RWPE2 (cell line): ENCODE results near the gene EYA2.

Source experiments
- ATAC-seq: fragments of 200-7000 bp; cut with Tn5 transposase; 3 replicates; pipeline ENCODE4 v1.9.1; 2021; ENCODE audit warnings: low read depth
- DNase-seq: peaks from one replicate; pipeline ENCODE4 v3.0.0-alpha.2; 2020; ENCODE audit warnings: low spot score
- H3K27ac ChIP-seq: fragments of 450-650 bp; 2 replicates; pipeline ENCODE4 v1.5.1; 2017; ENCODE audit warnings: mild to moderate bottlenecking; ENCODE audit not compliant: poor library complexity, severe bottlenecking
- H3K27me3 ChIP-seq: fragments of 250-450 bp; sonication (Bioruptor Pico); 2 replicates; pipeline ENCODE4 v1.5.1; 2021; ENCODE audit warnings: mild to moderate bottlenecking, moderate library complexity; ENCODE audit not compliant: insufficient read depth, poor library complexity, severe bottlenecking
- H3K36me3 ChIP-seq: fragments of 250-450 bp; sonication (Bioruptor Pico); 2 replicates; pipeline ENCODE4 v1.5.1; 2020; ENCODE audit warnings: low read depth, mild to moderate bottlenecking, moderate library complexity
- H3K4me1 ChIP-seq: fragments of 250-450 bp; sonication (Bioruptor Pico); 2 replicates; pipeline ENCODE4 v1.5.1; 2021; ENCODE audit warnings: mild to moderate bottlenecking, moderate library complexity; ENCODE audit not compliant: insufficient read depth, poor library complexity, severe bottlenecking
- H3K4me3 ChIP-seq: fragments of 250-450 bp; sonication (Bioruptor Pico); 2 replicates; pipeline ENCODE4 v1.5.1; 2021; ENCODE audit warnings: mild to moderate bottlenecking, moderate library complexity; ENCODE audit not compliant: severe bottlenecking
- H3K9me3 ChIP-seq: fragments of 250-450 bp; sonication (Bioruptor Pico); 2 replicates; pipeline ENCODE4 v1.5.1; 2021; ENCODE audit warnings: mild to moderate bottlenecking, moderate library complexity; ENCODE audit not compliant: severe bottlenecking
- CTCF ChIP-seq: fragments of 450-650 bp; IDR thresholded peaks from one replicate; pipeline ENCODE4 v1.5.1; 2017; ENCODE audit warnings: mild to moderate bottlenecking, moderate library complexity; ENCODE audit not compliant: poor library complexity, severe bottlenecking

EYA2 gene

GRCh38 chr20:47233333-47234188 is 338.9 kb downstream of the EYA2 start:
- no peaks in the 10 kb centered on the region for H3K9me3 ChIP-seq
- no peaks in the 10 kb centered on the region for H3K27me3 ChIP-seq
- DNase-seq, result no peak
- H3K4me1 ChIP-seq, result no peaks in the 10 kb centered on the region
- H3K36me3 ChIP-seq, result peaks cover 99% of the 10 kb centered on the region
- no peak for ATAC-seq
- no peak overlapping the region for H3K4me3 ChIP-seq
- TF ChIP-seq CTCF, result no peak
- H3K27ac ChIP-seq, result no peak overlapping the region

- no peaks in the 10 kb centered on the region for H3K9me3 ChIP-seq
- DNase-seq (no peak), ATAC-seq (no peak)
- no peak overlapping the region for H3K4me3 ChIP-seq
- no peaks in the 10 kb centered on the region for H3K27me3 ChIP-seq
- no peak for TF ChIP-seq CTCF
- no peak overlapping the region for H3K27ac ChIP-seq
- peaks cover 100% of the 10 kb centered on the region for H3K36me3 ChIP-seq
- H3K4me1 ChIP-seq, result no peaks in the 10 kb centered on the region
Measured at GRCh38 chr20:47235111-47235510, 340.5 kb downstream of the EYA2 start.

- H3K27ac ChIP-seq, result no peak overlapping the region
- no peaks in the 10 kb centered on the region for H3K27me3 ChIP-seq
- no peak for DNase-seq
Measured at GRCh38 chr20:47235853-47236638, 341.4 kb downstream of the EYA2 start.

GRCh38 chr20:47236639-47236900 is 341.9 kb downstream of the EYA2 start:
- H3K36me3 ChIP-seq, result peaks cover 95% of the 10 kb centered on the region
- H3K9me3 ChIP-seq, result no peaks in the 10 kb centered on the region
- no peak overlapping the region for H3K27ac ChIP-seq
- H3K4me1 ChIP-seq, result no peaks in the 10 kb centered on the region
- H3K27me3 ChIP-seq, result no peaks in the 10 kb centered on the region
- DNase-seq, result no peak
- no peak for ATAC-seq
- H3K4me3 ChIP-seq, result no peak overlapping the region
- no peak for TF ChIP-seq CTCF

More at GRCh38 chr20:47235853-47236638, 341.4 kb downstream of the EYA2 start:
- peaks cover 100% of the 10 kb centered on the region for H3K36me3 ChIP-seq
- H3K4me1 ChIP-seq, result no peaks in the 10 kb centered on the region
- no peak overlapping the region for H3K4me3 ChIP-seq
- TF ChIP-seq CTCF, result no peak
- no peaks in the 10 kb centered on the region for H3K9me3 ChIP-seq
- no peak for ATAC-seq
